GM19023 (cell line): ENCODE results near the gene RAMACL.
A peak's percentile ranks its signal among the peaks of the same experiment; 100 is the strongest.
"Not testable (repeated sequence)": the region's sequence is repeated elsewhere in the genome, so short reads cannot be mapped to it uniquely, and the experiment has no call there.

Experiments
- ATAC-seq: cut with Tn5 transposase; IDR thresholded peaks from one replicate; pipeline ENCODE4 v1.9.1; 2021; ENCODE audit warnings: mild to moderate bottlenecking, moderate library complexity; ENCODE audit not compliant: unreplicated experiment

RAMACL gene

DNA sequence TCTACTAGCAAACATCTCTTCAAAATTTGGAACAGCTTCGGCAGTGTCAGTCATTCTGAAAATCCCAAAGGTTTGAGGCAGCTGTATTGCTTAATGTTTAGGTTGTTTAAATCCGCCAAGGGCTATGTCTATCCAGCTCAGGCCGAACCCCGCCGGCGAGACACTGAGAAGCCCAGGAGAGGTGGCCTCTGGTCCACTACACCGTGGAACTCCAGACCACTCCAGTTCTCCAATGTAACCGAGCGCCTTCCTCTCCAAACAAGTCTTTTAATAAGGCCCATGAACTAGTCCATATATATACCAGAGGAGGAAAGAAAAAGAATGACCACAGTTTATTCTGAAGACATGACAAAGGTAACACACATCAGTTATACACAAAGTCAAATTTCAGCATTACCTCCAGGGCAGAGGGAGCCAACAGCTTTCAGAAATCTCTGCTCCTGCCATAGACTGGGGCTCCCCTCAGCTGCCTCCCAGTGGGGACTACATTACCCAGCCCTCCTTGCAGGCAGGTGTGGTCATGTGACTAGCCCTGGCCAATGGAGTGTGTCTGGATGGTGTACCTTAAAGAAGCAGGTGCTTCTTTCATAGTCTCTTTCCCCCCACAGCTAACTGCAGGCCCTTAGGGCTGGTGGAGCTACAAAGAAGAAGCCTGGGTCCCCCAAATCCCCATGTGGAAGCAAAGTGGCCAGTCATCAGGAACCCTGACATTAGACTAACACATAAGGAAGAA is at the start of gene RAMACL:
Gene RAMACL, minus strand, starts transcription at position 255 of the 733 bp plus-strand sequence. Its CDS starts 201 bp downstream, at position 54.
- peak; percentile 57 for ATAC-seq

GRCh38 chr6:166635013-166635970 is 48.8 kb upstream of the RAMACL start:
- no peak for ATAC-seq

DNA sequence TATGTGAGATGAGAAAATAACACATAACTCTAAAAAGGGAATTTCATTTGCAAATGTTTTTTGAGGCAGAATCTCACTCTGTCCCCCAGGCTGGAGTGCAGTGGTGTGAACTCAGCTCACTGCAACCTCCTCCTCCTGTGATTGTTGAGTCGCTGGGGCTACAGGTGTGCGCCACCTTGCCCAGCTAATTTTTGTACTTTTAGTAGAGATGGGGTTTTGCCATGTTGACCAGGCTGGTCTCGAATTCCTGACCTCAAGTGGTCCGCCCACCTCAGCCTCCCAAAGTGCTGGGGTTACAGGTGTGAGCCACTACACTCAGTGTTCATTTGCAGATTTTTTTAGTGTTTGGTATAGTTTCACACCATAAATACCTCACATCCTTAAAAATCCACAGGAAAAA is 48.1 kb upstream of the RAMACL start:
- ATAC-seq, result not testable (repeated sequence)

DNA sequence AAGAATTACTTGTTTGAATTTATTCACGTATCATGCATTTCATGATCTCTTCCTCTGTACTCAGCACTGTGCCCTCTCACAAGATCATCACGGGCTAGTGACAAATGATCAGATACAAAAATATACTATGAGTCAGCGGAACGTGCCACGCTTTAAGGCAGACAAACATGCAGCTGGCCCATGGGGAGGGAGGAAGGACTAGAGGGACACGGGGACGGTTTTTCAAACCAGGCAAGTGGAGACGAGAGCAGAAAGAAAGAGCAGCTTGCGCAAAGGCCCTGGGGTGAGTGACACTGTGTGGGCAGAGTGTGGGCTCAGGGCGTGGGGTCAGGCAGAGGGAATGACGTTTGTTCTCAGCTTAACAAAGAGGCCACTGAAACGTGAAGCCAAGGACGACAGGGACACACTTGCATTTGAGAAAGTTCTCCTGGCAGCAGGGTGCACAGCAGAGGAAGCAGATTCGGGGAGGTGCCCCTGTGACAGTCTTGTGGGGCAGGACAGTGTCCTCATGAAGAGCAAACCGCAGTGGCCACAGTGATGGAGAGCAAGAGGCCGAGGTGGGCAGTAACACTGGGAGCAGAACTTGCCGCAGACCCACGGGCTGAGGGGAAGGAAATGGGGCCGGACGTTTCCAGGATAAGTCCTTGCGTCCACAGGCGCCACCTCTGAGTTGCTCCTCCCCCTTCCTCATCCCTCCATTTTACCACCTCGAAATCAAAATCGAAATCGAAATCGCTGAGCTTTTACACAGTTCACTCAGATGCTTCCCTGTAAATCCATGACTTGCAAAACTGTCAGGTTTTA is 47.5 kb upstream of the RAMACL start:
- ATAC-seq, result no peak

DNA sequence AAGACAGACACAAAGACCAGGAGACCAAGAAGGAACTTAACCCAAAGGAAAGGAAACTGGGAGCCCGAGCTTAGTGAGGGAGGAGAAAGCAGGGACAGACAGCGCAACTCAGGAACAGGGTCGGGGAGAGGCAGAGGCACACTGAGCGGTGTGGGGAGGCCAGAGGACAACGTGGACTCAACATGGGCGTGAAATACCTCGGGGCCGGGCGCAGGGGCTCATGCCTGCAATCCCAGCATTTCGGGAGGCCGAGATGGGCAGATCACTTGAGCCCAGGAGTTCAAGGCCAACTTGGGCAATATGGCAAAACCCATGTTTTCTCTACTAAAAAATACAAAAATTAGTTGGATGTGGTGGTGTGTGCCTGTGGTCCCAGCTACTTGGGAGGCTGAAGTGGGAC is 46.3 kb upstream of the RAMACL start:
- ATAC-seq, result no peak

GRCh38 chr6:166630462-166630861 is 44.0 kb upstream of the RAMACL start:
- no peak for ATAC-seq

GRCh38 chr6:166629628-166630027 is 43.1 kb upstream of the RAMACL start:
- ATAC-seq, result no peak

GRCh38 chr6:166627875-166628801 is 41.7 kb upstream of the RAMACL start:
- peak; percentile 31 for ATAC-seq

DNA sequence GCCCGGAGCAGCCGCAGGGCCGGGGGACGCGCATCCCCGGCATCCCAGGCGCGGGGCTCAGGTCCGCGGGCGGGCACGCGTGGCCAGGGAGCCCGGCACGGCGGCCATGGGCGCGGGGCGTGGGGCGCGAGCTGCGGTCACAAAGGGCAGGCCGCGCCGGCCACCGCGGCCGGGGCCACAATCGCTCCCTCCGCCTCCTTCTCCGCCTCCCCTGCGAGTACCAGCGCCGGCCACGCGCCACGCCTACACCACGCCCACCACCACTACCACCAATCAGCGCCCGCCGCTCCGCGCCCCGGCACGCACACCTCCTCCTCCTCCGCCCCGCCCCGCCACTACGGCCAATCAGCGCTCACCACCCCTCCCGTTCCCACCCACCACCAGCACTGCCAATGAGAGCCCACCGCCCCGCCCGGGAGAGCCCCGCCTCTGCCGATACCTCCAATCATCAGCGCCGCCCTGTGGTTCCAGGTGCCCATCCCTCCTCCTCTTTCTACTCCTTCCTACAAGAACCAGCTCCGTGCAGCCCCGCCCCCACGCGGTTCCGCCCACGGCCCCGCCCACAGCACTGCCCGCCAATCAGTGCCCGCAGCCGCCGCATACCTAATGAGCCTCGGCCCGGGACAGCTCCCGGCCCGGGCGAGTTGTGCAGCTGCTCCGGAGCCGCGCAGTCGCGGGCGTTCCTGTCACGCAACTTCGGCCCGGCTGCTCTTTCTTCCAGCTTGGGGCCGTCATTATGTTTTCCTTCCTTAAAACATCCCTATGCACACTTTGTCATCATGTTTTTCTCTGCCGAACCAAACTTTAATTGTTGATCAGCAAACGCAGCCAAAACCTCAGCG is 40.8 kb upstream of the RAMACL start, which contains the start of gene RPS6KA2:
Gene RPS6KA2, minus strand, starts transcription at position 219 of the 842 bp plus-strand sequence. CDS start 232 bp downstream, outside the sequence.
- peak; percentile 88 for ATAC-seq

DNA sequence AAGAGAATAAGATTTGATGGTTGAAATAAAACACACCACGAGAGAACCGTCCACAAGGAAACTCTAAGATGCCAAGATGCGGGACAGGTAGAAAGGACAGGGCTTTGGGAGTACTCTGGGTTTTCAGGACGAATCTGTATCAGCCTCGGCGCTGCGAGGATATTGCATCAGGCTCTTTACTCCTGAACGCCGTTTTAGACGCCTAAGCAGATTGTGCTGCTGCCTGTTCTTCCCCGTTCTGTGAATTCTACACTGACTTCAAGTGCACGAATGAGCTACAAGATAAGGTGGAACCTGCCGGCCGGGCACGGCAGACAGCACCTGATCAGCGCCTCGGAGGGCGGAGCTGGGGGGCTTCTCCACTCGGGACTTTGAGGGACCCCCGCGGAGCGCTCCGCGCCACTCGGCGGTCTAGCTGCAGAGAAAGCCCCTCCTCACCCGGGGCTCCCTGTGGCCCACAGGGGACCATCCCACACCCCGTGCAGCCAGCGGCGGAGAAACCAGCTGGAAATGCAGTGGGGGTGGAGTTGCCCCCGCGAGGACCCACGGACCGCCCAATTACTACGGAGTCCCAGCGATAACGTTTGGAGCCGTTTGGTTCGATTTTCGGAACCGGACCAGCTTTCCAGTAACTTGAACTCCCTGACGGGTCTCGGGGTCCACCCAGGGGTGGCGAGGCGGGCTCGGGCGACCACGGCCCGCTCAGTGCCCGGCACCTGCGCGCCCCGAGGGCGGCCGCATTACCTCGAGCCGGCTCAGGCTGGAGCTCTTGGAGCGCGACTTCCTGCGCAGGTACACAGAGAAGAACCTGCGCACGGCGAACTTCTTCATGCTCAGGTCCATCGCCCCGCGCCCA is 39.9 kb upstream of the RAMACL start:
- peak; percentile 0 for ATAC-seq

- no peak for ATAC-seq
These were observed 38.9 kb upstream of the RAMACL start for GRCh38 chr6:166625356-166625755.

GRCh38 chr6:166624275-166624674 is 37.8 kb upstream of the RAMACL start:
- ATAC-seq, result no peak

DNA sequence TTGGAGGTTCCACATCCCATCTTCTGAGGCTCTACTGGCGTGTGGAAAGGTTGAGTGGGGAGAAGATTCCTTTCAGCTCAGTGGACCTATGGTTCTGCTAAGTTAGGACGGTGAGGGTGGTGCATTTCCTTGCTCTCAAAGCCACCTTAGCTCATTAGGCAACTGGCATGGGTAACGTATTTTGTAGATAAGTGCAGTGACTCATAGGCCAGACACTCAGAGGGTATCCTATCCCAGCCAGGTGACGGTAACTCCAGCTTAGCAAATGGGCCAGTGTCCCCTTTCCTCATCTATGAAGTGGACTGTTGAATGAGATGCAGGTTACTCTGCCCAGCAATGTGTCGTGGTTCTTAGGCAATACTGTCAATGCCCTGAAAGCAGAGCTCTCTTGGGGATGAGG is 36.8 kb upstream of the RAMACL start:
- ATAC-seq, result no peak

GRCh38 chr6:166621114-166621540 is 34.6 kb upstream of the RAMACL start:
- no peak for ATAC-seq

- ATAC-seq, result no peak
These were observed 34.1 kb upstream of the RAMACL start for GRCh38 chr6:166620478-166621113.

- ATAC-seq, result no peak
These were observed 33.4 kb upstream of the RAMACL start for GRCh38 chr6:166619912-166620311.
